Kidney (tissue), 14 donors: ENCODE measurements around the gene PRSS50. TPM values are rescaled to one million over a fixed set of nuclear protein-coding genes. Genes with fewer than 3 reads are reported as not detected.

Experiments
- DNase-seq, 5 donors: peaks; one replicate each; pipeline ENCODE4 v3.0.0-alpha.2; 2013 to 2020
- FAIRE-seq: peaks from 2 replicates; lab custom pipeline; 2012; peaks lifted over from hg19 to GRCh38; lab: Jason Lieb, UNC
- H3K27ac ChIP-seq, 2 donors: one replicate each; pipeline ENCODE4 v1.7.0; 2013; ENCODE audit warnings: low read depth in 2 of 2, low read length in 2 of 2, inconsistent platforms in 1 of 2
- H3K27me3 ChIP-seq: one replicate; pipeline ENCODE4 v1.7.1; 2013; ENCODE audit warnings: low read length, inconsistent platforms; ENCODE audit not compliant: control insufficient read depth, insufficient read depth
- H3K36me3 ChIP-seq, 3 donors: one replicate each; pipeline versions ENCODE4 v1.7.0 to v1.7.1; 2013; ENCODE audit warnings: low read length in 3 of 3, control low read depth in 1 of 3, inconsistent platforms in 1 of 3; ENCODE audit not compliant: insufficient read depth in 3 of 3, control insufficient read depth in 2 of 3
- H3K4me1 ChIP-seq, 3 donors: one replicate each; pipeline versions ENCODE4 v1.7.0 to v1.7.1; 2013; ENCODE audit warnings: low read length in 3 of 3, inconsistent platforms in 1 of 3, low read depth in 1 of 3; ENCODE audit not compliant: control insufficient read depth in 2 of 3, insufficient read depth in 2 of 3
- H3K4me3 ChIP-seq, 3 donors: one replicate each; pipeline versions ENCODE4 v1.7.0 to v1.8.1; 2013; ENCODE audit warnings: low read length in 3 of 3, control low read depth in 1 of 3, inconsistent platforms in 1 of 3
- H3K9ac ChIP-seq, 3 donors: one replicate each; pipeline versions ENCODE4 v1.7.0 to v1.7.1; 2013; ENCODE audit warnings: low read length in 3 of 3, control low read depth in 1 of 3, inconsistent platforms in 1 of 3
- H3K9me3 ChIP-seq, 3 donors: one replicate each; pipeline versions ENCODE4 v1.7.0 to v1.7.1; 2013; ENCODE audit warnings: low read length in 3 of 3, control low read depth in 1 of 3, inconsistent platforms in 1 of 3; ENCODE audit not compliant: control insufficient read depth in 2 of 3, insufficient read depth in 1 of 3
- CTCF ChIP-seq: IDR thresholded peaks from 3 replicates; pipeline ENCODE4 v1.5.1; 2012; ENCODE audit warnings: mild to moderate bottlenecking, moderate library complexity, borderline replicate concordance; ENCODE audit not compliant: insufficient read depth; ENCODE audit errors: extremely low read depth
- intact Hi-C: fragments of 100-400 bp; cut with DNase I; formaldehyde crosslinking; loops from one replicate; pipeline ENCODE4 v1.11.1; 2022
- polyA plus RNA-seq: library from polyadenylated mRNA; stranded (reverse); fragments of 350-450 nt; fragmentation: Illumina TruSeq; extraction: RNeasy Lipid Tissue Mini Kit (QIAGEN cat#74804); gene quantifications from one replicate; pipeline ENCODE4 v1.2.3, GENCODE V29; 2014; ENCODE audit warnings: low read depth, low replicate concordance; ENCODE audit not compliant: insufficient read depth
- total RNA-seq: library from RNA; stranded (reverse); fragmentation: NEBNext Ultra II Directional; extraction: Animal tissue kit (Norgen Biotek cat#: 25700); gene quantifications from one replicate; pipeline ENCODE4 v1.2.1, GENCODE V29; 2021
- donor health status: control.
- donor health status: control.
- donor health status: control.
- donor health status: control.
- donor health status: control.
- donor health status: DM: yes; HTN: yes; CAD: no.
- donor health status: Normal renal cell carcinoma (clear cell type).

The PRSS50 gene
- total and polyA plus RNA-seq, 2 donors from 2014 or later = 0.19 to 0.35 TPM

GRCh38 chr3:46750555-46751038 is 32.9 kb upstream of the PRSS50 start:
- H3K27me3 ChIP-seq = no peaks in the 10 kb centered on the region
- H3K27ac ChIP-seq = no peak overlapping the region
- H3K9me3 ChIP-seq = no peaks in the 10 kb centered on the region
- intact Hi-C loops = no loop called here
- H3K36me3 ChIP-seq = no peaks in the 10 kb centered on the region
- H3K9ac ChIP-seq = no peak overlapping the region
- TF ChIP-seq CTCF = no peak
- H3K4me3 ChIP-seq = no peak overlapping the region
- no peak for DNase-seq
- H3K4me1 ChIP-seq = no peaks in the 10 kb centered on the region
- no peak for FAIRE-seq

- Histone ChIP-seq H3K4me3 (no peak overlapping the region), H3K27me3 (no peaks in the 10 kb centered on the region), H3K9me3 (no peaks in the 10 kb centered on the region), H3K9ac (no peak overlapping the region), H3K4me1 (no peaks in the 10 kb centered on the region), H3K36me3 (no peaks in the 10 kb centered on the region), H3K27ac (no peak overlapping the region)
- DNase-seq (no peak), FAIRE-seq (no peak)
- no peak for TF ChIP-seq CTCF
- intact Hi-C loops = no loop called here
Observed at GRCh38 chr3:46749129-46749528, 31.5 kb upstream of the PRSS50 start.

- Histone ChIP-seq H3K9ac (no peak overlapping the region), H3K27ac (no peak overlapping the region), H3K36me3 (no peaks in the 10 kb centered on the region), H3K4me1 (no peaks in the 10 kb centered on the region), H3K4me3 (no peak overlapping the region), H3K27me3 (no peaks in the 10 kb centered on the region), H3K9me3 (no peaks in the 10 kb centered on the region)
- DNase-seq = no peak
- no peak for FAIRE-seq
- no peak for TF ChIP-seq CTCF
- intact Hi-C loops = no loop called here
Observed at GRCh38 chr3:46748170-46748569, 30.5 kb upstream of the PRSS50 start.

- no peaks in the 10 kb centered on the region for H3K36me3 ChIP-seq
- intact Hi-C loops = no loop called here
- no peak for DNase-seq
- no peak overlapping the region for H3K9ac ChIP-seq
- H3K9me3 ChIP-seq = no peaks in the 10 kb centered on the region
- no peaks in the 10 kb centered on the region for H3K4me1 ChIP-seq
- H3K27ac ChIP-seq = no peak overlapping the region
- H3K27me3 ChIP-seq = no peaks in the 10 kb centered on the region
- no peak for FAIRE-seq
- no peak for TF ChIP-seq CTCF
- no peak overlapping the region for H3K4me3 ChIP-seq
Observed at GRCh38 chr3:46746711-46747110, 29.0 kb upstream of the PRSS50 start.
